ENCODE data around the gene COQ8A.
"Not testable (repeated sequence)": the region's sequence is repeated elsewhere in the genome, so short reads cannot be mapped to it uniquely, and the experiment has no call there.

Gene COQ8A

GRCh38 chr1:226994586-226995364 is 54.7 kb downstream of the COQ8A start:
- no peak overlapping the region for H2AFZ ChIP-seq (ENCODE audit: low read length, unreplicated experiment)
- H3K36me3 ChIP-seq (ENCODE audit: insufficient read depth, low read length): 0 out of 2 replicates have a peak, but pooled peaks cover 3% of the 10 kb centered on the region
- H3K27me3 ChIP-seq (ENCODE audit: insufficient read depth, low read length): no peaks in the 10 kb centered on the region
- no peak overlapping the region for H3K4me3 ChIP-seq (ENCODE audit: low read depth, low read length)
- no peaks in the 10 kb centered on the region for H3K79me2 ChIP-seq (ENCODE audit: control insufficient read depth, insufficient read depth, low read length, unreplicated experiment)
- H3K27ac ChIP-seq (ENCODE audit: low read depth, low read length): no peak overlapping the region
- no peaks in the 10 kb centered on the region for H3K4me1 ChIP-seq (ENCODE audit: control insufficient read depth, insufficient read depth, low read length, unreplicated experiment)

- Histone ChIP-seq H2AFZ (ENCODE audit: low read length, unreplicated experiment) (no peak overlapping the region), H3K4me1 (ENCODE audit: control insufficient read depth, insufficient read depth, low read length, unreplicated experiment) (no peaks in the 10 kb centered on the region), H3K27me3 (ENCODE audit: insufficient read depth, low read length) (no peaks in the 10 kb centered on the region), H3K79me2 (ENCODE audit: control insufficient read depth, insufficient read depth, low read length, unreplicated experiment) (no peaks in the 10 kb centered on the region), H3K4me3 (ENCODE audit: low read depth, low read length) (no peak overlapping the region), H3K27ac (ENCODE audit: low read depth, low read length) (no peak overlapping the region), H3K36me3 (ENCODE audit: insufficient read depth, low read length) (peaks cover 7% of the 10 kb centered on the region; the same call in 1 of the 2 replicates)
These were observed 55.6 kb downstream of the COQ8A start for GRCh38 chr1:226995365-226996332.

DNA sequence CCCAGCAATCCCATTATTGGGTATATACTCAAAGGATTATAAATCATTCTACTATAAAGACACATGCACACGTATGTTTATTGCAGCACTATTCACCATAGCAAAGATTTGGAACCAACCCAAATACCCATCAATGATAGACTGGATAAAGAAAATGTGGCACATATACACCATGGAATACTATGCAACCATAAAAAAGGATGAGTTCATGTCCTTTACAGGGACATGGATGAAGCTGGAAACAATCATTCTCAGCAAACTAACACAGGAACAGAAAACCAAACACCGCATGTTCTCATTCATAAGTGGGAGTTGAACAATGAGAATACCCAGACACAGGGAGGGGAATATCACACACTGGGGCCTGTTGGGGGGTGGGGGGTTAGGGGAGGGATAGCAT is 59.5 kb downstream of the COQ8A start:
- not testable (repeated sequence) for H2AFZ ChIP-seq (ENCODE audit: low read length, unreplicated experiment); H3K4me3 ChIP-seq (ENCODE audit: low read depth, low read length); H3K4me1 ChIP-seq (ENCODE audit: control insufficient read depth, insufficient read depth, low read length, unreplicated experiment); H3K27ac ChIP-seq (ENCODE audit: low read depth, low read length); H3K79me2 ChIP-seq (ENCODE audit: control insufficient read depth, insufficient read depth, low read length, unreplicated experiment); H3K27me3 ChIP-seq (ENCODE audit: insufficient read depth, low read length)
- peaks cover 14% of the 10 kb centered on the region for H3K36me3 ChIP-seq (ENCODE audit: insufficient read depth, low read length)

DNA sequence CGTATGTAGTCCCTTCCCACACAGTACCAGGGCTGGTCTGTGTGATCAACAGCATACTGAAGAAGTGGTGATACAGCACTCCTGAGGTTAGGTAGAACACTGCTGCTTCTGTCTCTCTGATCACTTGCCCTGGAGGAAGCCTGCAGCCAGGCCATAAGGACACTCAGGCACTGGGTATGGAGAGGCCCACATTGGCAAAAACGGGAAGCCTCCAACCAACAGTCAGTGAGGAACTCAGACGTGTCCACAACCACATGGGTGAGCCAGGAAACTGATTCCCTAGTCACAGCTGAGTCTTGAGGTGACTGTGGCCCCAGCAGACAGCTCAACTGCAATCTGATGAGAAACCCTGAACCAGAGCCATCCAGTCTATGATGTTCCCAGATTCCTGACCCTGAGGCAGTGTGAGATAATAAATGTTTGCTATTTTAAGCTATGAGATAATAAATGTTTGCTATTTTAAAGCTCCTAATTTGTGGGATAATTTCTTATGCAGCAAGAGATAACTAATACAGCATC is 62.5 kb downstream of the COQ8A start:
- Histone ChIP-seq H3K4me3 (ENCODE audit: low read depth, low read length) (no peak overlapping the region), H2AFZ (ENCODE audit: low read length, unreplicated experiment) (no peak overlapping the region), H3K27me3 (ENCODE audit: insufficient read depth, low read length) (no peaks in the 10 kb centered on the region), H3K4me1 (ENCODE audit: control insufficient read depth, insufficient read depth, low read length, unreplicated experiment) (no peaks in the 10 kb centered on the region), H3K79me2 (ENCODE audit: control insufficient read depth, insufficient read depth, low read length, unreplicated experiment) (no peaks in the 10 kb centered on the region), H3K36me3 (ENCODE audit: insufficient read depth, low read length) (peaks cover 14% of the 10 kb centered on the region), H3K27ac (ENCODE audit: low read depth, low read length) (no peak overlapping the region)

GRCh38 chr1:227003165-227003564 is 63.1 kb downstream of the COQ8A start:
- H3K27ac ChIP-seq (ENCODE audit: low read depth, low read length): no peak overlapping the region
- H3K27me3 ChIP-seq (ENCODE audit: insufficient read depth, low read length): no peaks in the 10 kb centered on the region
- no peaks in the 10 kb centered on the region for H3K79me2 ChIP-seq (ENCODE audit: control insufficient read depth, insufficient read depth, low read length, unreplicated experiment)
- H2AFZ ChIP-seq (ENCODE audit: low read length, unreplicated experiment): no peak overlapping the region
- H3K36me3 ChIP-seq (ENCODE audit: insufficient read depth, low read length): peaks cover 14% of the 10 kb centered on the region
- H3K4me3 ChIP-seq (ENCODE audit: low read depth, low read length): no peak overlapping the region
- H3K4me1 ChIP-seq (ENCODE audit: control insufficient read depth, insufficient read depth, low read length, unreplicated experiment): no peaks in the 10 kb centered on the region

DNA sequence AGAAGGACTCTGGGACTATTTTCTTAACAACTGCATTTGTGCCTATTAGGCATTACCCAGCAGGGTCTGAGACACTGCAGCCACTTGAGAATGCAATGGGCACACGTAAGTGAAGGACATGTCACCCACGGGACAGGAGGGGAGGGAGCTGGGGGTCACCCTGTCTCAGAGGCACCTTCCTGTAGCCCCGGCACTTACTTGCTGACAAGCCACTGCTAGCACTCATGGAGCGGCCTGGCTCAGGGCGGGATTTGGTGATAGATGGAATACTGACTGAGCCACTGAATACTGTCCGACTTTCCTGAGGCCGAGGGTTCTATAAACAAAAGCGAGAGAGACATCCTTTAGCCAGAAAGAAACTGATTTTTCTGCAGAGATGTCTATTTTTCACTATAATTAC is 64.7 kb downstream of the COQ8A start:
- Histone ChIP-seq H2AFZ (ENCODE audit: low read length, unreplicated experiment) (no peak overlapping the region), H3K36me3 (ENCODE audit: insufficient read depth, low read length) (peaks cover 14% of the 10 kb centered on the region), H3K4me1 (ENCODE audit: control insufficient read depth, insufficient read depth, low read length, unreplicated experiment) (no peaks in the 10 kb centered on the region), H3K27ac (ENCODE audit: low read depth, low read length) (no peak overlapping the region), H3K79me2 (ENCODE audit: control insufficient read depth, insufficient read depth, low read length, unreplicated experiment) (no peaks in the 10 kb centered on the region), H3K4me3 (ENCODE audit: low read depth, low read length) (no peak overlapping the region), H3K27me3 (ENCODE audit: insufficient read depth, low read length) (no peaks in the 10 kb centered on the region)

DNA sequence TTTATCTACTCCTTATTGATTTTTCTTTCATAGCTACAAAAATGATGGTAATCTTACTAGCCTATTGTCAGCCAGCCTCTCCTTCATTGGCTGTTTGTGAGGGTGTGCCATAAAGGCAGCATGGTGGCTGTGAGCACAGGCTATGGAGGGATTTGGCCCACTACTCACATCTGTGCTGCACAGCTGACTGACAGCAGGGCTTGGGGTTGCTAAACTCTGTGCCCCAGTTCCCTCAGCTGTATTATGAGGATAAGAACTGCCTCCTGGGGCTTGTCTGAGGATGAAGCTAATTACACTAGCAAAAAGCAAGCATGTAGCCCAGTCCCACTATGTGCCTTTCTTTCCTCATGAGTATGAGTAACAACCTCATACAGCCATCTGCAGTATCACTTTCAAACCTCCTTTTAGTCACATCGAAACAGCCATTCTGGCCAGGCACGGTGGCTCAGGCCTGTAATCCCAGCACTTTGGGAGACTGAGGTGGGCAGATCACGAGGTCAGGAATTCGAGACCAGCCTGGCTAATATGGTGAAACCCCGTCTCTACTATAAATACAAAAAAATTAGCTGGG is 66.2 kb downstream of the COQ8A start:
- Histone ChIP-seq H3K79me2 (ENCODE audit: control insufficient read depth, insufficient read depth, low read length, unreplicated experiment) (no peaks in the 10 kb centered on the region), H3K4me3 (ENCODE audit: low read depth, low read length) (no peak overlapping the region), H3K36me3 (ENCODE audit: insufficient read depth, low read length) (peaks cover 11% of the 10 kb centered on the region; the same call in 1 of the 2 replicates), H3K27ac (ENCODE audit: low read depth, low read length) (no peak overlapping the region), H2AFZ (ENCODE audit: low read length, unreplicated experiment) (no peak overlapping the region), H3K27me3 (ENCODE audit: insufficient read depth, low read length) (no peaks in the 10 kb centered on the region), H3K4me1 (ENCODE audit: control insufficient read depth, insufficient read depth, low read length, unreplicated experiment) (no peaks in the 10 kb centered on the region)

GRCh38 chr1:227009937-227010336 is 69.8 kb downstream of the COQ8A start:
- Histone ChIP-seq H3K4me1 (ENCODE audit: control insufficient read depth, insufficient read depth, low read length, unreplicated experiment) (no peaks in the 10 kb centered on the region), H2AFZ (ENCODE audit: low read length, unreplicated experiment) (no peak overlapping the region), H3K79me2 (ENCODE audit: control insufficient read depth, insufficient read depth, low read length, unreplicated experiment) (no peaks in the 10 kb centered on the region), H3K4me3 (ENCODE audit: low read depth, low read length) (no peak overlapping the region), H3K27me3 (ENCODE audit: insufficient read depth, low read length) (no peaks in the 10 kb centered on the region), H3K27ac (ENCODE audit: low read depth, low read length) (no peak overlapping the region), H3K36me3 (ENCODE audit: insufficient read depth, low read length) (no peaks in the 10 kb centered on the region)

DNA sequence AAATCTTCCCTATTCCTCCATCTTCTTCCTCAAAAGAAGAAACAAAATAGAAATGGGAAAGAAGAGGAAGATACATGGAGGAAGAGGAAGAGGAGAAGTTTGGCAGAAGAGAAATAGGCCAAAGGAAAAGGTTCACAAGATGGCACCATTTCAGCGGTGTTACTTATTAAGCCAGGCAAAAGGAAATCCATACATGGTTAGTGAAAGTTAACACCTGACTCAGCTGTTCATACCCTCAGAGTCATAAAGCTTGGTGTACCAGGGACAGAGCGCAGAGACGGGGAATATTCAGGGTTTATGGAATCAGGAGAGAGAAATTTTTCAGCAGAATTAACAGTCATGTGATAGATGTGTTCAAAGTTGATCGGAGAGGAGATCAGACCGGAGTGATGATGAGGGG is 70.6 kb downstream of the COQ8A start:
- Histone ChIP-seq H3K36me3 (ENCODE audit: insufficient read depth, low read length) (no peaks in the 10 kb centered on the region), H3K4me1 (ENCODE audit: control insufficient read depth, insufficient read depth, low read length, unreplicated experiment) (no peaks in the 10 kb centered on the region), H3K4me3 (ENCODE audit: low read depth, low read length) (no peak overlapping the region), H3K27ac (ENCODE audit: low read depth, low read length) (no peak overlapping the region), H3K79me2 (ENCODE audit: control insufficient read depth, insufficient read depth, low read length, unreplicated experiment) (no peaks in the 10 kb centered on the region), H2AFZ (ENCODE audit: low read length, unreplicated experiment) (no peak overlapping the region), H3K27me3 (ENCODE audit: insufficient read depth, low read length) (no peaks in the 10 kb centered on the region)

GRCh38 chr1:227016990-227017389 is 76.9 kb downstream of the COQ8A start:
- Histone ChIP-seq H3K27me3 (ENCODE audit: insufficient read depth, low read length) (no peaks in the 10 kb centered on the region), H3K27ac (ENCODE audit: low read depth, low read length) (no peak overlapping the region), H2AFZ (ENCODE audit: low read length, unreplicated experiment) (no peak overlapping the region), H3K4me1 (ENCODE audit: control insufficient read depth, insufficient read depth, low read length, unreplicated experiment) (no peaks in the 10 kb centered on the region), H3K36me3 (ENCODE audit: insufficient read depth, low read length) (peaks cover 32% of the 10 kb centered on the region), H3K4me3 (ENCODE audit: low read depth, low read length) (no peak overlapping the region), H3K79me2 (ENCODE audit: control insufficient read depth, insufficient read depth, low read length, unreplicated experiment) (no peaks in the 10 kb centered on the region)
